NCI-H128 (cell line): ENCODE measurements around the gene HSPA12B.

Experiments used
- DNase-seq: peaks from one replicate; lab custom pipeline; 2025; ENCODE audit not compliant: unreplicated experiment; lab: John Stamatoyannopoulos, UW

Gene HSPA12B

GRCh38 chr20:3763671-3764601 is 31.5 kb downstream of the HSPA12B start:
- no peak for DNase-seq

GRCh38 chr20:3764659-3765058 is 32.2 kb downstream of the HSPA12B start:
- no peak for DNase-seq

- DNase-seq = no peak
Observed at GRCh38 chr20:3765171-3765882, 32.8 kb downstream of the HSPA12B start.

GRCh38 chr20:3766422-3767109 is 34.1 kb downstream of the HSPA12B start:
- no peak for DNase-seq

- DNase-seq = no peak
Observed at GRCh38 chr20:3767110-3767426, 34.6 kb downstream of the HSPA12B start.

GRCh38 chr20:3767427-3768341 is 35.2 kb downstream of the HSPA12B start, which contains the start of gene ADISSP:
Gene ADISSP, minus strand, starts transcription at chr20:3767753. Its CDS starts 7,653 bp downstream, at chr20:3760100.
- DNase-seq = peak; percentile 96

- DNase-seq = peak; percentile 62
Observed at GRCh38 chr20:3768342-3769130, 36.1 kb downstream of the HSPA12B start.

- no peak for DNase-seq
Observed at GRCh38 chr20:3771552-3772058, 39.1 kb downstream of the HSPA12B start.

GRCh38 chr20:3775457-3776108 is 43.1 kb downstream of the HSPA12B start:
- no peak for DNase-seq

GRCh38 chr20:3777381-3777715 is 44.9 kb downstream of the HSPA12B start:
- no peak for DNase-seq

GRCh38 chr20:3777716-3778629 is 45.5 kb downstream of the HSPA12B start:
- no peak for DNase-seq

- DNase-seq = no peak
Observed at GRCh38 chr20:3778976-3779375, 46.5 kb downstream of the HSPA12B start.

- peak; percentile 49 for DNase-seq
Observed at GRCh38 chr20:3781153-3781910, 48.8 kb downstream of the HSPA12B start, which contains the start of gene SPEF1. Gene SPEF1, minus strand, starts transcription at chr20:3781448. Its CDS starts 161 bp downstream, at chr20:3781287.

GRCh38 chr20:3782597-3782996 is 50.1 kb downstream of the HSPA12B start:
- DNase-seq = no peak

- no peak for DNase-seq
Observed at GRCh38 chr20:3783068-3783489, 50.6 kb downstream of the HSPA12B start.

- DNase-seq = no peak
Observed at GRCh38 chr20:3783511-3784195, 51.2 kb downstream of the HSPA12B start.
